GM19468 (cell line): ENCODE data around the gene ANO10.
"Not testable (repeated sequence)": the region's sequence is repeated elsewhere in the genome, so short reads cannot be mapped to it uniquely, and the experiment has no call there.

ENCODE experiments used
- ATAC-seq: cut with Tn5 transposase; IDR thresholded peaks from one replicate; pipeline ENCODE4 v1.9.1; 2021; ENCODE audit warnings: mild to moderate bottlenecking, moderate library complexity, moderate number of reproducible peaks; ENCODE audit not compliant: unreplicated experiment; ENCODE audit errors: extremely low read depth

Gene ANO10

DNA sequence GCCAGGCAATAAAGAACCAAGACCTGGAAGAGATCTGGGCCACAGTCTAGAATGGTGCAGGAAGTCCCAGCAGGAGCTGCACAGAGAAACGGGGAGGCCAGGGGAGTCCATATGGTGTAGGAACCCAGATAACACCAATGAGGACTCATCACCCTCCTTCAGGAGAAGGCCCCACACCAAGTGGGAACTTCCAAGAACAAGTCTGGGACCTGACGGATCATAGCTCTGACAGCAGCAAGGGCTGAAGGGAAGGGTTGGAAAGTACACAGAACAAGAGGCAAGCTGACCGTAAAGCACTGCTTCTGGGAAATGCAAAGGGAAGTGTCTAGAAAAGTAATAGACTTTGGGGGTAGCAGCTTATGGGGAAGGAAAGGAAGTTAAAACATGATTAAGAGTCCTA is 34.5 kb downstream of the ANO10 start:
- ATAC-seq, result no peak

DNA sequence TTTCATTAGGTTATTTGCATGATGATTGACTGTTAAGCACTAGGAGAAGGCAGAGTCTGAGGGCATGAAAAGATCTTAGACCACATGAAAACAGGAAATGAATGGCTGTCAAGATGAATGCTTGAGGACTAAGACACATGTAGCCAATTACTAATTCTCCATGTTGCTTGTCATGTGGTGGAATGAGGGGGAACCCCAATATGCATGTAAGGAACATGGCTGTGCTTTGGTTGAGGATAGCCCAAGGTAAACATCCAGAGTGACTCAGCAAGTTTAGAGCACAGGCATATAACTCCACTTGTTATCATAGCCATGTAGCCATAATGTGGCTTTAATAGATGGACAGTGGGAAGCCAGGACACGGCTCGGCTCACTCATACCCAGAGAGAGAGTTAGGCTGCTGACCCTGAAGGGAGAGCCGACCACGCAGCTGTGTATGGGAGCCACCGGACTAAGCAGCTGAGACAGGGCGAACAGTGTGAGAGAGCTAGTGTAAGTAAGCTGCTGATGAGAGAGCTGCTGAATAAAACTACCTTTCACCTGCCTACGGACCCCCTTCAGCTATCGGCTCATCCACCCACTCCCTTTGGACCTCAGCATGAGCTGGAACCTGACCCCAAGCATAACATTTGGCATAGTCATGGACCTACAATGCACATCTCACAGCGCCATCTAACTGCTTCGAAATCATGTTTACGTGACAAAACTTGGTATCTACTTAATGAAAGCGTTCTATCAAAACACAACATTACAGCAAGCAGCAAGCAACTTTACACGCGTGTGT is 37.6 kb downstream of the ANO10 start:
- ATAC-seq, result no peak

DNA sequence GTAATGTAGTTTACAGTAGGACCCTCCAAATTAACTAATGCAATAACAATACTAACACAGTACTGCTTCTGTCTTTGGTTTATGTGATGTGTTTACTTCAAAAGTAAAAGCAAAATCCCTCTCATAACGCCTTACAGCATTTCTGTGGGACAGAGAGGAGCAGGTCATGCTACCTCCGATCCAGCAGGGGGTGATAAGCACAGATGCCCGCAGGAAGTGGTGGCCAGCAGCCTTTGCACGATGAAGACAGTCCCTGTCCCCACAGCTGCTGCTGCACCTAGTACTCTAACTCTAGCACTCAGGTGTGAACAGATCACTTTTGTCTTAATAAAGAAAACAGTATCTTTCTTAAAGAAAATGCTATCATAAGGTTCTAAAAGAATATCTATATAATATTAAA is 38.3 kb downstream of the ANO10 start:
- ATAC-seq, result no peak

DNA sequence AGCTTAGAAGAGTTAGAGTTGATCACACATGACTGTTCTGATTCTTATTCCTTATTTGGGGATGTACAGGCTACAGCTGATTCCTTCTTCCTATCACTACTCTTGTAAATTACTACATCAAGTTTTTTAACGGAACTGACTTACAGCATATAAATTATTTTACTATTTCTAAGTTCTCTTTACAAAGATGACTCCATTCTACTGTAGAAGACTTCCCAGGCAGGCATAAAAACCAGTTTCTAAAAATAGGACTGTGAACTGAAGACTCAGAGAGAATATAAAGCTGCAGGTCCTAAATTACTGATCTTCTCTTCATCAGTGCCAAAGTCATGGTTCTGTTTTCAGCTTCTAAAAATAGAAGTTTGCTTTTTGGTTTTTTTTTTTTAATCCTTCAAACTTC is 38.9 kb downstream of the ANO10 start:
- ATAC-seq, result no peak

DNA sequence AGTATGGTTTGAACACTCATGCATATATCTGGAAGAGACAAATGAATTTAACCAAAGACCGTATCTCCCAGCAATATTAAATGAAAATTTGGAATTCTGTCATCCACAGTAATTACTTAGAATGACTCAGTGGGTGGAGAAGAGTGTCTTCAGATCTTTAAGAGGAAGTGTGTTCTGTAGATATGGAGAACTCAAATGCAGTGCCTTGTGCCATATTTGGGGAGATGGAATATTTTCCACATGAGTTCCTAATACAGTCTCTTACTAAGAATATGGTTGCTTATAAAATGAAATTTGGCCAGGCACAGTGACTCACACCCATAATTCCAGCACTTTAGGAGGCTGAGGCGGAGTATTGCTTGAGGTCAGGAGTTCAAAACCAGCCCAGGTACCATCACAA is 40.5 kb downstream of the ANO10 start:
- no peak for ATAC-seq

DNA sequence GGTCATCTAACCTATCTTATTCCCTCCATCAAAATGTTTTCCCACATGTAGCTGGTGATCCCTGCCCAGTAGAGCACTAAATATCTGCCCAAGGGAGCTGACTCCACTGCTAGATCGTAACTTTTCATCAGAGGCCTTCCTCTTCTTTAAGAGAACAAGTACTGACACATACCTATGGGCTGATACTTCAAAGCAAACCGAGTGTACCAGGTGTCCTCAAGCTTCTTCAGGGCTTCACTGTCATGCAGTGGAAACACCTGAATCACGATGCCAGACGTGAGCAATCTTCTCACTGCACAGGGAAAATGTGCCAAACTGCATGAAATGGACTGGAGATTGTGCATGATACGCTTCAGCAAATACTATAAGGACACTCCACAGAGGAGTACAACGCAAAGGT is 41.6 kb downstream of the ANO10 start:
- ATAC-seq, result no peak

DNA sequence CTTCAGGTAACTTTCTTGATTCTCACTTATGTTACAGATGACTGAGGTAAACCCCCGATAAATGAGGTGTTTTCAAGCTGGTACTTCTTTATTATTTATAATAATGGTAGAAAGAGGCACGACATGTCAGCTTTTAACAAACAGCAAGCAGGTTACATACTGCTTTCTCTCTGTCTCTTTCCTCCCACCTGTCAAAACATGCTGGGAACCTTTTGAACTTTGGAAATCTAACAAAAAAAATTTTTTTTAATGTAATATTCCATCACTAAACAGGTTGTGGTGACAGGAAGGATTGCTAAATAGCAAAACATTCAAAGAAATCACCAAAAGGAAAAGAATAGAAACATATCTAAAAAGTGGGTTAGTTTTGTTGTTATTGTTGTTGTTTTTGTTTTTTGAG is 48.2 kb downstream of the ANO10 start:
- ATAC-seq, result no peak

DNA sequence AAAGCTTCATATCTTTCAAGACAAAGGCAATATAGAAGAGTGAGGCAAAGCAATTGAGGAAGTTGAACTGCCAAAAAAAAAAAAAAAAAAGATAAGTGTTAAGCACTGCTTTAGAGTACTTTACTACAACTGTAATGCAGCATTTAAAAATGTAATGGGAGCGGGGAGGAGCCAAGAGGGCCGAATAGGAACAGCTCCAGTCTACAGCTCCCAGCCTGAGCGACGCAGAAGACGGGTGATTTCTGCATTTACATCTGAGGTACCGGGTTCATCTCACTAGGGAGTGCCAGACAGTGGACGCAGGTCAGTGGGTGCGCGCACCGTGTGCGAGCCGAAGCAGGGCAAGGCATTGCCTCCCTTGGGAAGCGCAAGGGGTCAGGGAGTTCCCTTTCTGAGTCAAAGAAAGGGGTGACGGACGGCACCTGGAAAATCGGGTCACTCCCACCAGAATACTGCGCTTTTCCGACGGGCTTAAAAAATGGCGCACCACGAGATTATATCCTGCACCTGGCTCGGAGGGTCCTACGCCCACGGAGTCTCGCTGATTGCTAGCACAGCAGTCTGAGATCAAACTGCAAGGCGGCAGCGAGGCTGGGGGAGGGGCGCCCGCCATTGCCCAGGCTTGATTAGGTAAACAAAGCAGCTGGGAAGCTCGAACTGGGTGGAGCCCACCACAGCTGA is 56.0 kb downstream of the ANO10 start:
- not testable (repeated sequence) for ATAC-seq

DNA sequence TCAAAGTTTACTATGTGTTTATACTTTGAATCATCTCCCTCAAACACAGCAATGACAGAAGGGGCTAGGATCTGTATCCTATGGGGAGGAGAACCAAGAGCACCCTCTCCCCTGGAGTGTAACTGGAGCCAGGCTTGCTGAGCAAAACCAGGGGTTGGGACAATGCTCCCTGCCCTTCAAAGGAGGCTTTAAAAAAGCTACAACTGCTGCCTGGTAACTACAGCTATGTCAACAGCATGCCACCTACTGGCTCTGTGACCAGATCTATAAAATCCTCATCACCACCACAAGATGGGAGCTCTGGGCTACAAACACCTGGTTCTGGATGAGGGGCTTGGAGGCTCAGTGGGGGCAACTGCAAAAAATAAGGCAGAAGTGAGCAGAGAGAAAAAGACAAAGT is 61.9 kb downstream of the ANO10 start:
- ATAC-seq, result no peak

DNA sequence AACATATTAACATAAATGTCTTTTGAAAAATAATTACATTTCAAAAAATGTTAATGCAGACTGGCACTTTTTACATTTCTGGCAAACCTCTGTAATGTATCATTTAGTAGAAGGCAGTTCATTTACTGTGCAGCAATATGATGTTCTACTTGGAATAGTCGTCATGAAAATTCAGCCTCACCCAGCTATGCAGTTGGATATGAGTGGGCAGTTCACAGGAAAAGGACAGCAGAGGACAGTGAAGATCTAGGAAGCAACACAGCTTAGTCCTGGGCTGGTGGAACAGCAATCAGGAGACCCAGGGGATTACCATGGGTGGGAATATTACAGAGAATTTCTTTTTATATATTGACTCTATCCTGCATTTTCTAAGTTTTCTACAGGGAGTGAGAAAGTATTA is 63.6 kb downstream of the ANO10 start:
- no peak for ATAC-seq

DNA sequence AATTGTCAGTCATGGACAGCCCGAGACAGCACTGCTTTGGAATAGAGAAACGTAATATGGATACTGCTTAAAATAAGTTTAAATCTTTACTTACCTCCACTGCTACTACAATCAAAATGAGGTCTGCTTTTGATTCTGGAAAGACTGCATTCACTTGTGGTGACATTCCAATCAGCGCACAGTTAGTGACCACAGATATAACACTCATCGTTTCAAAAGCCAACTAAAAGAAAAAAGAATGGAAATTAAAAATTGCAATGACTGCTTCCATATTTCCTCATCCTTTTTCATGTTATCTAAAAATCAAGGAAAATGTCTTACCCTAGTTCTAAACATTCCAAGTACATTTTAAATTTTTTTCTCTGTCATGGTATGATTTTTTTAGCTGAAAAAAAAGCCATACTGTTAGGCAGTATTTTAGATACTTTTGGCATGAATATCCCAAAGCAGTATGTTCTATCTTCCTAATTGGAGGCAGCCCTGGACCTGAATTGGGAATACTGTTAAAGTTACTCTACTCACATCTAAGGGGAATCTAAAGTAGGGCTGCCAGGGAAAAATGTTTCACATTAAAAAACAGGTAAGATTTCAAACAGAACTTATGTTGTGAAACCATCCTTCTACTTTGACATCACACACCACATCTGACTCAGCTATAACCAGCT is 72.1 kb downstream of the ANO10 start:
- ATAC-seq, result no peak

DNA sequence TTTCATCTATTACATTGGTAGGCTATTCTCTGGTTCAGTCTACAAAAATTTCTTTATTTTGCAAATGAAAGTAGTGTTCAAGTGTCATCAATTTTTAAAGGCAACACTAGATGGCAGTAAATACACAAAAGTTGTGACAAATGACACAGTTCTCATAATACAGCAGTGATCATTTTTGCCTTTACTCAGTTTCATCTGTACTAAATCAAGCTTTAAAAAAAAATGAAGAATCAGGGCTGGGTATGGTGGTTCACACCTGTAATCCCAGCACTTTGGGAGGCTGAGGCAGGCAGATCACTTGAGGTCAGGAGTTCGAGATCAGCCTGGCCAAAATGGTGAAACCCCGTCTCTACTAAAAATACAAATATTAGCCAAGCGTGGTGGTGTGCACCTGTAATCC is 77.5 kb downstream of the ANO10 start:
- not testable (repeated sequence) for ATAC-seq

DNA sequence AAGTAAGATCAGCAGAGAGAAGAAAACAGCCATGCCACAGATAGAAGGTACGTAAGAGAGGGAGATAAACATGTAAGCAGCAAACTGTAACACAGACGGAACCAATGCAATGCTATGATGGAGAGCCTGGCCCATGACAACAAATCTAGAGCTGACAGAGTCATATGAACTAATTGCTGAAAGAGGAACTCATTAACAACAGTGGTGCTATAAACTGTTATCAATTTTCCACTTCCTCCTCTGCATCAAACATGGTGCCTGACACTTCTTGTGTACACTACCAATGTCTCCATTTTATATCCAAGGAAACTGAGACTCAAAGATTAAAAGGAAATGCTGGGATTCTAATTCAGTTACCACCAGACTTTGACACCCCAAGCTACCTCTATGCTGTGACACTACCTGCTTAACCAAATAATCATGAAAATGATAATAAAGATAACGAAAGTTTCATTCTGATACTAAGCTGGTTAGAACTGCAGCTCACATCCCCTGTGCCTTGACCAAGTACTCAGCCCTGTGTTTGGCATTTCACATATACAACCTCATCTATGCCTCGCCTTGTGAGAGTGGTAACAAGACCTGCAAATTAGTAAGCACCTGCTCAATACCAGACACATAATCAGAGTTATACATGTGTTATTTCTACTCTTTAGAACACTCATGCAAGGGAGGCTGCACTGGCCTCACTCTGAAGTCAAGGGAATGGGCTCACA is 79.3 kb downstream of the ANO10 start:
- ATAC-seq, result no peak

DNA sequence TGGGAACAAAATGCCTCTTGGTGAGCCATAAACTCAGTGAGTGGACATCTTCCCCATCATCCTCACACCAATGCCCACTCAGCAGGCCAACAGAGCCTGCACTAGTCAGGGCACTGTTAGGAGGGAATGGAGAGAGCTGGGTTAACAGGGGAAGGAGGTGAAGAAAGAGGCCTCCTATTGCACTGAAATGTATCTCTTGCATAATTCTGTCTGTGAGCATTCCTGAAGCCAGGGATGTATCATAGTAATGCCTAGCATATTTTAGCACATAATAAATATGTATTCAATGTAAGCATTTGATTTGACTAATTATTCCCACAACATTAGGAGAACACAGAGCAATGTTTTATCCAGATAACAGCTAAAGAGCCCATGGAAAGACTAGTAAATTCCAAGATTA is 81.2 kb downstream of the ANO10 start:
- ATAC-seq, result no peak

DNA sequence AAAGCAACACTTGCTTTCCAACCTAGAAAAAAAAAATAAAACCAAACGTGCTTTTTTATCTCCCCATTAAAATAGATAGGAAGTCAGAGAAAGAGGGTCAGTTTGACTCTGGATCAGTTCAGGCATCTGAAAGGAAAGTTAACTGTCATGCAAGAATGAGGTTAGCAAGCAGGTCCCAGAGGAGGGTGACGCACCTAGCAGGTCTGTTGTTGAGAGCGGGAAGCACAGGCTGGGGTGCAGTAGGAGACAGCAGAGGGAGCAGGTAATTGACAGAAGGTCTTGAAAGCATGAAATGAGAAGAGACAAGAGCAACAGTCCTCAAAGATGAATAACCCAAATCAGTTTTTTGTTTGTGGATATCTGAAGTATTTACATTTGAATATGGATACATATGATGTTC is 82.5 kb downstream of the ANO10 start:
- no peak for ATAC-seq

DNA sequence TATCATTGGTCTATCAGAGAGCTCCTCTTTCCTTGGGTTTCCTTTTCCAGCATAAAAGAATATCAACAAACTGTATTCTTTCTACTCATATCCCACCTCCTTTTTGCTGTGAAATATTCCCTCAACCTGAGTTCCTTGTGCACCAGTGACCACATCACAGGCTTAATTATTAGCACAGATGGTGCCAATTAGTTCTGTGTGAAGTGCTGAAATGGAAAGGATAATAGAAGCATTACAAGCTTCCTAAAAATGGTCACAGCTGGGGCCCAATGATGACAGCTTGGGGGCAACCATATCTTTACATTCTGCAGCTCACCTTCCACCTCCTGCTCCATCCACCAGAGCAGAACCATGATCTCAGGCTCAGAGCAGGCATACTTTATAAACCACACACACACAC is 84.6 kb downstream of the ANO10 start:
- no peak for ATAC-seq

DNA sequence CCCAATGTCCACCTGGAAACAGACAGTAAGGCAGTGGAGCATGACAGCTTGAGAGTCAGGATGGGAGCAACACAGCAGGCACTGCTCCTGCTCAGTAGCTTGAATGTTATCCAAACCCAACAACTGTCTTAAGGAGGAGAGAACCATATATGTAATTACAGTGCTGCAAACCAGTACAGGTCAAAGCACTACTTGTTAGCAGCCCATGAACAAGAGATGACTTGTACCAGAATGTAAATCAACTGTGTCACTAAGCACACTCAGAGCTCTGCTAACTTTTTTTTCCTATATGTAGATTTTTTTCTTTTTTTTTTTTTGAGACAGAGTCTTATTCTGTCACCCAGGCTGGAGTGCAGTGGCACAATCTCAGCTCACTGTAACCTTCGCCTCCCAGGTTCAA is 87.1 kb downstream of the ANO10 start:
- ATAC-seq, result no peak

DNA sequence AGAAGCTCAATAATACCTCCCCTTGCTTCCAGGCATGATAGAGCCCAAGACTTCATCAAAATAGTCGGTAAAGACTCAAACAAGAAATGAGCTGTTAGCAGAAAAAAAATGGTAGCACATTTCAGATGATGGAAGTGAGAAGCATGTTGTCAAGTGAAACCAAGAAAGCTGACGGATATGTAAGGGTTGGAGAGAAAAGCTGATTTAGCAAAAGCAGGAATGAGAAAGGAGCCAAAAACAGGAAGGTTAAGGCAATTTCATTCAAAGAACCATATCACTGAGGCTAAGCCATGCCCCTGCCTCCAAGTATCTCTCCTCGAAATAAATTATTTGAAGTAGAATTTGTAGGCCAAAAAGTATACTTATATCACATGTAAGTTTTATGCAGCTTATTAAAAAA is 88.8 kb downstream of the ANO10 start:
- no peak for ATAC-seq

DNA sequence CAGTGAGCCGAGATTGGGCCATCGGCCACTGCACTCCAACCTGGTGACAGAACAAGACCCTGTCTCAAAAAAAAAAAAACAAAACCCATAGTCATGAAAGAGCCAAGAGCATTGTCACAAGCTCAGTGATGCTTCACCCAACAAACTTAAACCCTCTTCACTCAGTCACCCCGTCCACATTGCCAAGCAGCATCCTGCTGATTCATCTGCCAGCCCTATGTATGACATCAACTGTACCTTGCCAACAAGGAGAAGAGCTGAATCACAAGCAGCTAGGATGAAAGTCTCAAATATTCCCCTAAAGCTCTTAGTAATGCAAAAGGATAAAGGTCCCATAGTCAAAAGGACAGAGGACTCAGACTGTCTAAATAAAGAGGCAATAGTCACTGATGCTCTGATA is 90.0 kb downstream of the ANO10 start:
- no peak for ATAC-seq

DNA sequence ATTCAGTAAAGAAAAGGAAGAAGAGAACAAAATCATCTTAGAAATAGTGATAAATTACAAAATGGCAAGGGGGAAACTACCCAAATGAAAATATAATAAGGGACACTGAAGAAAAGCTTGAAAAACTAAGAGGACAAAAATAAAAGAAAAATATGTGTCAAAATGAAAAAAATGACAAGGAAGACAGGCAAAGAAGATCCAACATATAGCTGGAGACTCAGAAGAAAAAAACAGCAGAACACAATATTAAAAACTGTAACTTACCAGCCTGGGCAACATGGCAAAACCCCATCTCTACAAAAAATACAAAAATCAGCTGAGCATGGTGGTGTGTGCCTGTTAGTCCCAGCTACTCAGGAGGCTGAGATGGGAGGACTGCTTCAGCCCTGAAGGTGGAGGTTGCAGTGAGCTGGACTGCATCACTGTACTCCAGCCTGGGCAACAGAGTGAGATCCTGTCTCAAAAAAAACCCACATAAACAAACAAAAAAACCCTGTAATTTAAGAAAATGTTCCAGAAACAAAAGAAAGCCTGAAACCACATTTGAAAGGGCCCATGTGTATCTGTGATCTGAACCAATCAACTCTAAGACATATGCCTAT is 93.2 kb downstream of the ANO10 start:
- no peak for ATAC-seq
